ENCODE data around the gene OTUD3.

- TF ChIP-seq, protein P1, sequence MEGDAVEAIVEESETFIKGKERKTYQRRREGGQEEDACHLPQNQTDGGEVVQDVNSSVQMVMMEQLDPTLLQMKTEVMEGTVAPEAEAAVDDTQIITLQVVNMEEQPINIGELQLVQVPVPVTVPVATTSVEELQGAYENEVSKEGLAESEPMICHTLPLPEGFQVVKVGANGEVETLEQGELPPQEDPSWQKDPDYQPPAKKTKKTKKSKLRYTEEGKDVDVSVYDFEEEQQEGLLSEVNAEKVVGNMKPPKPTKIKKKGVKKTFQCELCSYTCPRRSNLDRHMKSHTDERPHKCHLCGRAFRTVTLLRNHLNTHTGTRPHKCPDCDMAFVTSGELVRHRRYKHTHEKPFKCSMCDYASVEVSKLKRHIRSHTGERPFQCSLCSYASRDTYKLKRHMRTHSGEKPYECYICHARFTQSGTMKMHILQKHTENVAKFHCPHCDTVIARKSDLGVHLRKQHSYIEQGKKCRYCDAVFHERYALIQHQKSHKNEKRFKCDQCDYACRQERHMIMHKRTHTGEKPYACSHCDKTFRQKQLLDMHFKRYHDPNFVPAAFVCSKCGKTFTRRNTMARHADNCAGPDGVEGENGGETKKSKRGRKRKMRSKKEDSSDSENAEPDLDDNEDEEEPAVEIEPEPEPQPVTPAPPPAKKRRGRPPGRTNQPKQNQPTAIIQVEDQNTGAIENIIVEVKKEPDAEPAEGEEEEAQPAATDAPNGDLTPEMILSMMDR (conservative IDR thresholded peaks at IDR 0.05 in 1 of 2, IDR thresholded peaks at IDR 0.05 in 1 of 2; ENCODE audit: extremely low read depth in 1 of 2, insufficient read depth in 1 of 2, low read depth in 1 of 2, low read length in 2 of 2), result no peak
- no peak for TF ChIP-seq EZH2 (IDR thresholded peaks at IDR 0.05; ENCODE audit: borderline replicate concordance, low read length)
Observed at GRCh38 chr1:19878637-19878985, 3.6 kb upstream of the OTUD3 start.

Measured in mammary epithelial cell (primary cell).